Fibroblast of lung (primary cell): ENCODE results near the gene PMP22. TPM values are rescaled to one million over a fixed set of nuclear protein-coding genes. Genes with fewer than 3 reads are reported as not detected.

Source experiments
- DNase-seq, 2 donors: peaks; one replicate each; pipeline versions ENCODE4 v3.0.0 to v3.0.0-alpha.2; 2010; ENCODE audit warnings: low read depth in 2 of 2
- H2AFZ ChIP-seq: 2 replicates; pipeline ENCODE4 v1.5.1; 2012; ENCODE audit warnings: low read length, control low read depth, inconsistent platforms
- H3K27ac ChIP-seq: 2 replicates; pipeline ENCODE4 v1.5.1; 2011; ENCODE audit warnings: low read length, control low read depth; ENCODE audit not compliant: insufficient read depth
- H3K27me3 ChIP-seq: 2 replicates; pipeline ENCODE4 v1.5.1; 2011; ENCODE audit warnings: mild to moderate bottlenecking, low read length; ENCODE audit not compliant: control insufficient read depth, insufficient read depth
- H3K36me3 ChIP-seq: 2 replicates; pipeline ENCODE4 v1.5.1; 2011; ENCODE audit warnings: low read length; ENCODE audit not compliant: control insufficient read depth, insufficient read depth
- H3K4me1 ChIP-seq: 2 replicates; pipeline ENCODE4 v1.5.1; 2011; ENCODE audit warnings: low read length; ENCODE audit not compliant: control insufficient read depth, insufficient read depth; ENCODE audit errors: extremely low read depth
- H3K4me2 ChIP-seq: 2 replicates; pipeline ENCODE4 v1.5.1; 2011; ENCODE audit warnings: low read length, control low read depth; ENCODE audit not compliant: insufficient read depth; ENCODE audit errors: extremely low read depth
- H3K4me3 ChIP-seq, 4 experiments: fragments of 200-600 bp in 1 of 4; sonication (generic) in 1 of 4; replicated peaks in 1 of 4; 2 replicates each; pipeline ENCODE4 v1.5.1; 2011 to 2016; ENCODE audit warnings: low read length in 4 of 4, low read depth in 3 of 4, mild to moderate bottlenecking in 3 of 4, control low read depth in 2 of 4, inconsistent platforms in 1 of 4, mixed read lengths in 1 of 4; ENCODE audit not compliant: insufficient read depth in 1 of 4; ENCODE audit errors: control extremely low read depth in 1 of 4
- H3K79me2 ChIP-seq: 2 replicates; pipeline ENCODE4 v1.5.1; 2012; ENCODE audit warnings: mild to moderate bottlenecking, low read length, inconsistent platforms; ENCODE audit not compliant: control insufficient read depth, insufficient read depth
- H3K9ac ChIP-seq: 2 replicates; pipeline ENCODE4 v1.5.1; 2011; ENCODE audit warnings: mild to moderate bottlenecking, low read length, control low read depth; ENCODE audit not compliant: insufficient read depth
- H3K9me3 ChIP-seq: 2 replicates; pipeline ENCODE4 v1.5.1; 2012; ENCODE audit warnings: low read depth, low read length; ENCODE audit not compliant: control insufficient read depth, insufficient read depth
- H4K20me1 ChIP-seq: 2 replicates; pipeline ENCODE4 v1.5.1; 2011; ENCODE audit warnings: low read length; ENCODE audit not compliant: control insufficient read depth, insufficient read depth; ENCODE audit errors: extremely low read depth
- CTCF ChIP-seq, 2 donors: IDR thresholded peaks in 1 of 2; conservative IDR thresholded peaks in 1 of 2; 1 replicate in 1 of 2; 2 replicates in 1 of 2; pipeline ENCODE4 v1.5.1; 2011 to 2012; ENCODE audit warnings: low read length in 2 of 2, control low read depth in 1 of 2, inconsistent platforms in 1 of 2, low read depth in 1 of 2, mild to moderate bottlenecking in 1 of 2
- EZH2 ChIP-seq: IDR thresholded peaks from 2 replicates; pipeline ENCODE4 v1.5.1; 2012; ENCODE audit warnings: low read length, control low read depth, mild to moderate bottlenecking; ENCODE audit errors: missing control alignments
- polyA plus RNA-seq, 2 donors: library from polyadenylated mRNA; depleted of rRNA in 1 of 2; stranded (reverse) in 1 of 2; unstranded in 1 of 2; fragments of >200 nt; gene quantifications; 2 replicates each; pipeline ENCODE4 v1.2.1, GENCODE V29; 2011 to 2012; ENCODE audit warnings: missing spikeins in 1 of 2
- total RNA-seq: library from RNA; depleted of rRNA; stranded (reverse); fragments of >200 nt; gene quantifications from 2 replicates; pipeline ENCODE4 v1.2.1, GENCODE V29; 2014

The PMP22 gene
- total and polyA plus RNA-seq, 2 donors (not counting 1 experiment from before 2014, with no cell fraction given): 74.0 to 269 TPM

DNA sequence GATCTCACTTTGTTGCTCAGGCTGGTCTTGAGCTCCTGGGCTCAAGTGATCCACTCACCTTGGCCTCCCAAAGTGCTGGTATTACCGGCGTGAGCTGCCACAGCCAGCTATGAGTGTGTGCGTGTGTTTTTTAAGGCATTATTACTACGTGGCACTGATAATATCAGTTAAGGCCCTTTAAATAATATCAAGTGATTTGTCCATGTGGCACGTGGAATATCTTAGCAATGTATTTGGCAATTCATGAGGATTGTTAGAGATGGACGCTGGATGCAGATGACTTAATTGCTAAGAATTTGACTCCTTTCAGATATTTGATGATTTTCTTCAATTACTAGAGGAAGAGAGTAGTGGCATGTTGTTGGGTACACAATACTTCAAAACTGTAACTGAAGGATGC is 25.5 kb upstream of the PMP22 start:
- no peak overlapping the region for H2AFZ ChIP-seq
- no peaks in the 10 kb centered on the region for H3K79me2 ChIP-seq
- H3K27ac ChIP-seq: no peak overlapping the region
- peak in 1 of 2 donors; percentile 75 for DNase-seq
- H3K4me1 ChIP-seq: no peaks in the 10 kb centered on the region
- no peaks in the 10 kb centered on the region for H3K9me3 ChIP-seq
- no peaks in the 10 kb centered on the region for H3K27me3 ChIP-seq
- no peaks in the 10 kb centered on the region for H4K20me1 ChIP-seq
- no peak overlapping the region for H3K9ac ChIP-seq
- TF ChIP-seq CTCF (conservative IDR thresholded peaks at IDR 0.05 in 1 of 2, IDR thresholded peaks at IDR 0.05 in 1 of 2; ENCODE audit: low read depth in 1 of 2, low read length in 2 of 2) (no peak), EZH2 (no peak)
- no peak overlapping the region for H3K4me3 ChIP-seq
- H3K4me2 ChIP-seq: no peak overlapping the region
- no peaks in the 10 kb centered on the region for H3K36me3 ChIP-seq

DNA sequence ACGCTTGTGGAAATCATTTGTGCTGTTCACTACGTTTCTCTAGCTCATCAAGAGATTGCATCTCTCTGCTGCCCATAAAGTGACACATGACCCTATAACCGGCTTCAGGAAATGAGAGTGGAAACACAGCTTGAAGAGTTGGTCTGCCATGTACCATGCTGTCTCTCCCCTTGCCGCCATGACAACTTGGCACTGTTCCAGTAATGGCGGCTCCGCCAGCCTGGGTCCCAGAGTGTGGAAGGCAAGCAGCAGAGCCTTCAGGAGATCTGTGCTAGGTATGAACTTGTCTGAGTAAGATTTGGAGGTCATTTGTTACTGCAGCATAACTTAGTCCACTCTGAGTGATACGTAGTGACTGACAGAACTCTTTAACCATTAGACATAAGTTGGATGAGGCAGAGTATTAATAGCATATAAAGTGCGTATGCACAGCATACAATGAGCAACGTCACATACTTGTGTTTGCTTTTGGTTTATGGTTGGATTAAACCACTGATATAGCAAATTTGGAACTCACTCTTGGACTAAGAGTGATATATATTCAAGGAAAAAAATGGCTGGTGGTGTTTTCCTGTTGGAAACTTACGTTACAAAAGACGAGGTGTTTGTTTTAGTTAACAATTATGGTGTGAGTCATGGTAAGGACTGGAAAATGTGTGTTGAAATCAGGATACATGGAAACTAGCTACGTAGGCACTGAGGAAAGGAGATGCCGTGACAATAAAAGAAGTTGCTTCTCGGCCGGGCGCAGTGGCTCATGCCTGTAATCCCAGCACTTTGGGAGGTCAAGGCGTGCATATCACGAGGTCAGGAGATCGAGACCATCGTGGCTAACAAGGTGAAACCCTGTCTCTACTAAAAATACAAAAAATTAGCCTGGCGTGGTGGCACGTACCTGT is 24.4 kb upstream of the PMP22 start:
- no peak overlapping the region for H3K4me2 ChIP-seq
- no peak for TF ChIP-seq CTCF (conservative IDR thresholded peaks at IDR 0.05 in 1 of 2, IDR thresholded peaks at IDR 0.05 in 1 of 2; ENCODE audit: low read depth in 1 of 2, low read length in 2 of 2)
- no peak for TF ChIP-seq EZH2
- no peak overlapping the region for H3K4me3 ChIP-seq
- H2AFZ ChIP-seq: no peak overlapping the region
- H3K27me3 ChIP-seq: no peaks in the 10 kb centered on the region
- H3K27ac ChIP-seq: no peak overlapping the region
- DNase-seq: peak; percentile 80 to 85
- no peaks in the 10 kb centered on the region for H3K36me3 ChIP-seq
- H3K79me2 ChIP-seq: no peaks in the 10 kb centered on the region
- H3K9me3 ChIP-seq: no peaks in the 10 kb centered on the region
- no peaks in the 10 kb centered on the region for H4K20me1 ChIP-seq
- no peaks in the 10 kb centered on the region for H3K4me1 ChIP-seq
- no peak overlapping the region for H3K9ac ChIP-seq

DNA sequence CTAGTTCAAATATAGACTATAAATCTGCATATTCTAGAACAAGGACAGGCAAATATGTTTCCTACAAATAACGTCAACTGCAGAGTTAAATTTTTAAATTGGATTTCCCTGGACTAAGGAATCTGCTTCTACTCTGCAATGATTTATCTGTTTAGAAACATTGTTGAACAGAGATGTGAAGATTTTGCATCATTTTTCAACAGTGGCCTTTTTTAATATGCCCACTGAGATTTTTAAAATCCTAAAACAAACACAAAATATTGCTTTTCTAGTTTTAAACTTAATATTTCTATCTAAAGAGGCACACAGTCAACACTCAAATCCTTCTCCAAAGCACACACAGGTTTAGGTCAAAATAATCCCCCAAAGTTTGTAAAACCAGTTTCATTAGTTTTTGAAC is 23.7 kb upstream of the PMP22 start:
- H3K27ac ChIP-seq: no peak overlapping the region
- no peak overlapping the region for H3K4me3 ChIP-seq
- no peaks in the 10 kb centered on the region for H3K9me3 ChIP-seq
- H2AFZ ChIP-seq: no peak overlapping the region
- H3K79me2 ChIP-seq: no peaks in the 10 kb centered on the region
- no peak for DNase-seq
- no peaks in the 10 kb centered on the region for H3K4me1 ChIP-seq
- no peak overlapping the region for H3K4me2 ChIP-seq
- no peaks in the 10 kb centered on the region for H4K20me1 ChIP-seq
- no peak overlapping the region for H3K9ac ChIP-seq
- no peaks in the 10 kb centered on the region for H3K27me3 ChIP-seq
- no peak for TF ChIP-seq CTCF (conservative IDR thresholded peaks at IDR 0.05 in 1 of 2, IDR thresholded peaks at IDR 0.05 in 1 of 2; ENCODE audit: low read depth in 1 of 2, low read length in 2 of 2)
- no peak for TF ChIP-seq EZH2
- no peaks in the 10 kb centered on the region for H3K36me3 ChIP-seq
